ENCODE data around the gene SUDS3.

The SUDS3 gene

DNA sequence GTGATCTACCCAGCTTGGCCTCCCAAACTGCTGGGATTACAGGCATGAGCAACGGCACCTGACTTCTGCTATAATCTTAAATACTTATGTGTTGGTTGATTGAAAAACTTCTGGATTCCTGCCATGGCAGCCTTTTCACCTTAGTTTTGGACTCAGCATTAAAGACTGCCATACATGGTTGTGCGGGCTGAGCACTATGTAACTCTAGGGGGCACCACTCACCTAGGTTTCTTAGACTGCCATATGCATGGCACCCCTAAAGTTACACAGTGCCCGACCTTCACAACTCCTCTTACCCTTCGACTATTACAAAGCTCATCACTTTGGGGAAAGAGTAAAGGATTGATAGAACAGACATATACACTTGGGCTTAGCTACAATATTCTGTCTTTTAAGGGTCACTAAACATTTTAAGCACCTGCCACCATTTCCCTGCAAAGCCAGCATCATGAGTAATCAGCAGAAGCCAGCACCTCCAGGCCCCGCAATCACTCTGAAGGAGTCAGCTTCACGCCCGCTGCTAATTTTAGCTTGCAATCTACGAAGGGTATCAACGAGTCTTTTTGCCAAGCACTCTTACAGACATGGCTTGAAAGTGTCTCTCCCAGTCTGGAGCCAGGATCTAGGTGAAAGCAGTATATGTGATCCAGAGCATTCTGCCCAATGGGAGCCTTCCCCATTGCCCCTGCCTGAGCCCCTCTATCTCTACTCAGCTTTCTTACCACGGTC is 59.8 kb downstream of the SUDS3 start:
- TF ChIP-seq, protein P1, sequence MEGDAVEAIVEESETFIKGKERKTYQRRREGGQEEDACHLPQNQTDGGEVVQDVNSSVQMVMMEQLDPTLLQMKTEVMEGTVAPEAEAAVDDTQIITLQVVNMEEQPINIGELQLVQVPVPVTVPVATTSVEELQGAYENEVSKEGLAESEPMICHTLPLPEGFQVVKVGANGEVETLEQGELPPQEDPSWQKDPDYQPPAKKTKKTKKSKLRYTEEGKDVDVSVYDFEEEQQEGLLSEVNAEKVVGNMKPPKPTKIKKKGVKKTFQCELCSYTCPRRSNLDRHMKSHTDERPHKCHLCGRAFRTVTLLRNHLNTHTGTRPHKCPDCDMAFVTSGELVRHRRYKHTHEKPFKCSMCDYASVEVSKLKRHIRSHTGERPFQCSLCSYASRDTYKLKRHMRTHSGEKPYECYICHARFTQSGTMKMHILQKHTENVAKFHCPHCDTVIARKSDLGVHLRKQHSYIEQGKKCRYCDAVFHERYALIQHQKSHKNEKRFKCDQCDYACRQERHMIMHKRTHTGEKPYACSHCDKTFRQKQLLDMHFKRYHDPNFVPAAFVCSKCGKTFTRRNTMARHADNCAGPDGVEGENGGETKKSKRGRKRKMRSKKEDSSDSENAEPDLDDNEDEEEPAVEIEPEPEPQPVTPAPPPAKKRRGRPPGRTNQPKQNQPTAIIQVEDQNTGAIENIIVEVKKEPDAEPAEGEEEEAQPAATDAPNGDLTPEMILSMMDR (IDR thresholded peaks at IDR 0.05; ENCODE audit: extremely low read depth, missing control alignments) = peak; percentile 35
- peak; percentile 14 for DNase-seq (ENCODE audit: low spot score)

DNA sequence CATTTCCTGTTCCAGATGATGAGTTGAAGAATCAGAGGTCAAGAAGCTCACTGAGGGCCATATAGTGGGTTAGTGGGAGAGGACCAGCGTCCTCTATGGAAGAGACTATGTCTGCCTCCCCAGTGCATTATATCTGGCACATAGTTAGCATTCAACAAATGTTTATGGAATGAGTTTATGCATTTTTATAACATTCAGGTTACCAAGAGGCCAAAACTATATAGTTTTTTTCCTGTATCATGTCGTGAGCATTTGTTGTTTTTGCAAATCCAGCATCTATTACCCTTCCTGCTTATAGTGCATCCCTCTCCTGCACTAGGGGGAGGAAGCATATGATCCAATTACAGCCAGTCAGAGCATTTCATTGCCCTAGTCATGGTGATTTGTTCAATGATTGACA is 60.6 kb downstream of the SUDS3 start:
- TF ChIP-seq, protein P1 (IDR thresholded peaks at IDR 0.05; ENCODE audit: extremely low read depth, missing control alignments) = no peak

DNA sequence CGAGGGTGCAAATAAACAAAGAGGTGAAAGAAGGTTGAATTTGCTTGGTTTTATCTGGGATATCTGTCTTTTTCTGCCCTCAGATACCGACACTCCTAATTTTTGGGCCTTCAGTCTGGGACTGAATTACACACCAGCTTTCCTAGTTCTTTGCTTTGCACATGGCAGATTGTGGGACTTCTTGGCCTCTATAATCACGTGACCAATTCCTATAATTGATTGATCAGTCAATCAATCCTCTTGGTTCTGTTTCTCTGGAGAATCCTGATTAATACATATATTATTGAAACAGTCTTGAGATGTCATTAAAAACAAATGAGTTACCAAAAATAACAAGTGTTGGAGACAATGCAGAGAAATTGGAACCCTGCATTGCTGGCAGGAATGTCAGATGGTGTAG is 62.7 kb downstream of the SUDS3 start:
- no peak for DNase-seq (ENCODE audit: low spot score)
- TF ChIP-seq, protein P1 (IDR thresholded peaks at IDR 0.05; ENCODE audit: extremely low read depth, missing control alignments) = no peak

More for the DNA sequence above, 60.6 kb downstream of the SUDS3 start:
- no peak for DNase-seq (ENCODE audit: low spot score)

DNA sequence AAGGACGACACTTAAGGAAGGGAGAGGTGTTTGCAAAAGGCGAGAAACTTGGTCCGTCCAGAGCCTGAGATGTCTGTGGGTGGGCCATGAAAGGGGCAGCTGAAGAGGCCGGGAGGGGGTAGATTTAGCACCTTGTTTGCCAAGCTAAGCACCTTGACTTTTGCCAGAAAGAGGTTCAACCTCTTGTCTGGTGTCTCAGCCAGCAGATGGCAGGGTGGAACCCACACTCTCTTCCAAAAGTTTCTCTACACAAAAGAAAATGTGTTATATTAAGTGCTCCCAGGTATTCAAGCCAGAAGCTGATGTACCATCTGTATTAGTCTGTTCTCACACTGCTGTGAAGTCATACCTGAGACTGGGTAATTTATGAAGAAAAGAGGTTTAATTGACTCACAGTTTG is 69.9 kb downstream of the SUDS3 start:
- no peak for DNase-seq (ENCODE audit: low spot score)
- TF ChIP-seq, protein P1 (IDR thresholded peaks at IDR 0.05; ENCODE audit: extremely low read depth, missing control alignments) = no peak

DNA sequence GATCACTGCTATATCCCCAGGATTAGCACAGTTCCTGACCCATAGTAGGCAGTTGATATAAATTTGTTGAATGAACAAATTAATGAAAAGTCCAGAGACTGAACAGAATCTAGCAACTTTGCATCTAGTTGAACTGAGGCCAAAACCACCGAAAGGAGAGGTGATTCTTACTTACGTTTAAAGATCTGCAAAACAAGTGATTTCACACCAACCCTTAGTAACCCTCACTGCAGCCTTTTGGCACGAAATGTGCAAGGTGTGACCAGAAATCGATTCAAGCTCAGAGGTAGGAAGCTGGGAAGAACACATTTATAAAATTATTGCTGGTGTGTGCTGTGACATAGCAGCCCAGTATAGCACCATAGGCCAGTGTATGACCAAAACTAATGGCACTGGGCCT is 70.8 kb downstream of the SUDS3 start:
- DNase-seq (ENCODE audit: low spot score) = no peak
- TF ChIP-seq, protein P1 (IDR thresholded peaks at IDR 0.05; ENCODE audit: extremely low read depth, missing control alignments) = no peak

DNA sequence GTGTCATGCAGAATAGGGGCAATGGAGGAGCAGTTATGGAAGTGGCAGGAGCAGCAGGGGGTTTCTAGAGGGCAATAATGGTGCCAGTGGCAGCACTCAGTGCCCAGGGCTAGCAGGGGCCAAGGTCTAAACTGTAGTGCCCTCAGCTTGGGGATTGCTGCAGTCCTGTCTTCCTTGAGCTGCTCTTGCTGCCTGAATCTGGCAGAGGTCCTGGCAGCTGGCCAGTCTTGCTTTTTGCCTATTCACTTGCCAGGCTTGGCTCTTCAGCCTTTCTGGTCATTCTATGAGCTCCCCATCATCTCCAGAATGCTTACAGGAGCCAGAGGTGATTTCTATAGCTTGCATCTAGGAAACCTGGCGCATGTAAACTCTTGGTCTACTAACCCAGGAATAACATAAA is 72.0 kb downstream of the SUDS3 start:
- TF ChIP-seq, protein P1 (IDR thresholded peaks at IDR 0.05; ENCODE audit: extremely low read depth, missing control alignments) = no peak
- DNase-seq (ENCODE audit: low spot score) = no peak

DNA sequence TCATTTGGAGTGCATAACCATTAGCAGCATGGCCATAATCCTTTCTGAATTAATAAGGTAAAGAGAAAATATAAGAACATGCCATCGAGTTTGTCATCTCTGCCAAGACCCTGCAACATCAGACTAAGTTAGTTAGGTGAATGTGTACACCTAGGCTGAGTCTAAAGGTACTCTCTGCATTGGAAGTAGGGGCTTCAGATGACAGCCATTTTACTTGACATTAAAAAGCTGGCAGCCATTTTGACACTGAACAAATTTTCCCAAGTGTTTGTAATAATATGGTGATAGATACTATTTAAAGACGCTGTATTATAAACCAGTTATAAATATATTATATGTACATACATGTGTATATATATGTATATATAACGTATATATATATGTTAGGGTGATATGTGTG is 79.0 kb downstream of the SUDS3 start:
- TF ChIP-seq, protein P1 (IDR thresholded peaks at IDR 0.05; ENCODE audit: extremely low read depth, missing control alignments) = no peak
- DNase-seq (ENCODE audit: low spot score) = no peak

Data from GM20000 (cell line).